ENCODE measurements around the gene E2F2.

DNA sequence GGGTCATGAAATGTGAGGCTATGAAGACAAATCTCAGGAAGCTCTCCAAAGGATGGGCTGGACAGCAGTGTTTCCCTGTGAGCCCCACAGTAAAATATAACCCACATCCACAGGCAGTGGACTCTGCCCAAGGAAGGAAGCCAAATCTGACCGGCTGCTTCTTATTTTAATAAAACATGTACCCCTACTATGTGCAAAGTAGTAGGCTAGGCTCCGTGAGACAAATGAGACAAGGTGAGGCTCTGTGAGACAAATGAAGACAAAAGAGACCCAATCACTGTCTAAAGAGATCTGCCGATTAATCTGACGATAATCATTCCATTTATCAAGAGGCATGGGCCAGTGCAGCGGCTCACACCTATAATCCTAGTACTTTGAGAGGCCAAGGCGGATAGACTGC is 49.1 kb downstream of the E2F2 start:
- TF ChIP-seq, protein P1, sequence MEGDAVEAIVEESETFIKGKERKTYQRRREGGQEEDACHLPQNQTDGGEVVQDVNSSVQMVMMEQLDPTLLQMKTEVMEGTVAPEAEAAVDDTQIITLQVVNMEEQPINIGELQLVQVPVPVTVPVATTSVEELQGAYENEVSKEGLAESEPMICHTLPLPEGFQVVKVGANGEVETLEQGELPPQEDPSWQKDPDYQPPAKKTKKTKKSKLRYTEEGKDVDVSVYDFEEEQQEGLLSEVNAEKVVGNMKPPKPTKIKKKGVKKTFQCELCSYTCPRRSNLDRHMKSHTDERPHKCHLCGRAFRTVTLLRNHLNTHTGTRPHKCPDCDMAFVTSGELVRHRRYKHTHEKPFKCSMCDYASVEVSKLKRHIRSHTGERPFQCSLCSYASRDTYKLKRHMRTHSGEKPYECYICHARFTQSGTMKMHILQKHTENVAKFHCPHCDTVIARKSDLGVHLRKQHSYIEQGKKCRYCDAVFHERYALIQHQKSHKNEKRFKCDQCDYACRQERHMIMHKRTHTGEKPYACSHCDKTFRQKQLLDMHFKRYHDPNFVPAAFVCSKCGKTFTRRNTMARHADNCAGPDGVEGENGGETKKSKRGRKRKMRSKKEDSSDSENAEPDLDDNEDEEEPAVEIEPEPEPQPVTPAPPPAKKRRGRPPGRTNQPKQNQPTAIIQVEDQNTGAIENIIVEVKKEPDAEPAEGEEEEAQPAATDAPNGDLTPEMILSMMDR (IDR thresholded peaks at IDR 0.05; ENCODE audit: poor library complexity): no peak
- no peak for TF ChIP-seq EZH2 (IDR thresholded peaks at IDR 0.05; ENCODE audit: borderline replicate concordance)
- TF ChIP-seq EZH2phosphoT487 (IDR thresholded peaks at IDR 0.05; ENCODE audit: low read depth, severe bottlenecking, unreplicated experiment): no peak
